GM19455 (cell line): ENCODE data around the gene NGDN.
"Not testable (repeated sequence)": the region's sequence is repeated elsewhere in the genome, so short reads cannot be mapped to it uniquely, and the experiment has no call there.

ENCODE experiments used
- ATAC-seq: cut with Tn5 transposase; IDR thresholded peaks from one replicate; pipeline ENCODE4 v1.9.1; 2021; ENCODE audit not compliant: unreplicated experiment

NGDN gene

DNA sequence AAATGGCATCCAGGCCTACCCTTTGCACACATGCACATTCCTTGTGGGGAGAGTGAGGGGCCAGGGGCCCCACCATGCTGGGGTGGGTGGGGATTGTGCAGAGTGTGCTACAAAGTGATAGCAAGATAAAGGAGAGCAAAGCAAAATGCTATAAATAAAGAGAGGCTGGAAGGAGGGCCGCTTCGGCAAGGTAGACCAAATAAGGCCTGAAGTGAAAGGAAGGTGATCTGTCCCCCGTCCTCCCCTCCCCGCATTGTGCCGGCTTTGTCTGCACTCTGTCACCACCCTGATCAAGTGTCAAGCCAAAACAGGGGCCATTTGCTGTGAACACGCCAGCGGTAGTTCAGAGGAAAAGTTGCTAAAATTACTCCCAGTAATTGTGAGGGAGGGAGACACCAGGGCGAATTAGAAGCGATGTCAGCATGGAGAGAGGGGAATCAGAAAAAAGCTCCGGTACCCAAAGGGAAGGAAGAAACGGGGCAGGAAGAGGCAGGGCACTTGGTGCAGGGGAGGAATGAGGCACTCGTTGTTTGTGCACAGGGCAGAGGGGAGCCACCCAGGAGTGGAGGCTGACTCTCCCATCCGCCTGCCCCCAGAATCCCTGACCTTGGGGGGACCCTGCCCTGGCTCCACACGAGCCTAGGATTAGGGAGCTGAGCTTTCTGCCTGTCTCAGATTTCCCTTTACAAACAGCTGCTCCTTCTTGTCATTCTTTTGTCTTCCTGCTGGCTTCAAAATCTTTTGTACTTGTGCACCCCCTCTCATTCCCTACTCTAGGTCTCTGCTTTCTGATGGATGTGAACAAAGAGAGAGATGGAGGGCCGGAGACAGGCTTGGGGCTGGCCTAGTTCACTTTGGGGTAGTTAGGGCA lies 31.2 kb upstream of the NGDN start:
- no peak for ATAC-seq

DNA sequence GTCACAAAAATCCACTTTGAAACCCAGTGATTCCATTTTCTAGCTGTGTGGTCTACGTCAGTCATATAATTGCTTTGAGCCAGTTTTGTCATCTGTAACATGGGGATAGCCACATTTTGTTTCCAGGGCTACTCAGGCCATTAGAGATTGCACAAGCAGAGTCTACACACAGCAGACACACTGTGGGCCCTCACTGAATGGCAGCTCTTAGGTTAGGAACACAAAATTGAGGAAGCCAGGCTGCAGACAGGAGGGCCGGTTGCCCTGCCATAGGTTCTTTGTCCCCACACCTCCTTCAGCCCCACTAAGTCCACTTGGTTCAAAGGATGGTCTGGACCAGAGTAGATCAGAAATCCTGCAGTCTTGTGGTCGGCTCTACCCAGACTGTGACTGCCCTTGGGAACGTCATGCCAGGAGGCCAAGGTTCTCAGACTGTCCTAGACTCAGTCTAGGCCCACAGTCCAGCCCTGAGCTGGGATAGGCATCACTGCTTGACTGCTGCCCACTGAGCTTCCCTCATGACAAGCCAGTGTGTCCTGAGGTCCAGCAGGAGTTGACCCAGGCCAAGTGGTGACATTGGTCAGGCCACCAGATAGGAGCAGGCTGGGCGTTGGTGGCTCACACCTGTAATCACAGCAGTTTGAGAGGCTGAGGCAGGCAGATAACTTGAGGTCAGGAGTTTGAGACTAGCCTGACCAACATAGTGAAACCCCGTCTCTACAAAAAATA lies 30.2 kb upstream of the NGDN start:
- ATAC-seq: no peak

DNA sequence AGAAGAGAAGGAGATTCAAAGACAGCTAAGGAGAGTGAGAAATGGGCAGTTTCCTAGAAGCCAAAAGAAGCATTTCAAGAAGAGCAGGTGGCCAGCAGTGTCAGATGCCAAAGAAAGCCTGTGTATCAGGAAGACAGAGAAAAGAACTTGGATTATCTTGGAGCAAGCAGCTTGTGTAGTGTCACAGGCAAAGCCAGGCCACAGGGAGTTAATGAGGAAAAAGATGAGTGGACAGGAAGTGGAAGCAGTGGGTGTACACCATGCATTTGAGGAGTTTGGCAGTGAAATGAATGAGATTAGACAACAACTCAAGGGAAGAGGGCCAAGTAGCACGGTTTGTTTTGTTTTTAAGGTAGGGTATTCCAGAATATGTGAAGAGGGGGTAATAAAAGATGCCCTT lies 28.4 kb upstream of the NGDN start:
- ATAC-seq: no peak

DNA sequence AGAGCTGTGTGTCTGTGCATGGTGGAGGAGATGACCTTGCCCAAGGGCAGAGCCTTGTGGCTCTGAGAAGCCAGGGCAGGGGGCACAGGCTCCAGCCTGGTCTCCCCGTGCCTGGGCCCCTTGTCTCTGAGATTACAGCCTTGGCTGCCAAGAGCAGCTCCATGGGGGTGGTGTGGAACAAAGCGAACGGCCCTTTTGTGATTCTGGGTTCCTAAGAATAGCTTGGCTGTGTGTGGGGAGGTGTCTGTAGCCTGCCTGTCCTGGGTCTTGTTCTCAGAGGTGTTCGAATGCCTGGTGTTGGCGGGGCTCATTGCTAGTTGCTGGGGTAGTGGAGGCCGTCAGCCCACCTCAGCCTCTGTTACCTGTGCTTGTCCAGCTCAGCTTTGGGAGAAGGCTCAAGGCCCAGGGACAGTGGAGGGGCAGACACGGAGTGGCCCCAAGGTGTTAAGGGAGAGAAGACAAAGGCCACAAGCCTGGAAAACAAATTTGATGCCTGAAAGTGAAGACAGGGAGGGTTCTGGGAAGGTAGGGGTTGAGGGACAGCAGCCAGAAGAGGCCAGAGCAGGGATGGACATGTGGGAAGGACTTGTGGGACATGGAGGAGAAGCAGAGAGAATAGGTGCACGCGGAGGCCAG lies 26.7 kb upstream of the NGDN start:
- ATAC-seq: no peak

DNA sequence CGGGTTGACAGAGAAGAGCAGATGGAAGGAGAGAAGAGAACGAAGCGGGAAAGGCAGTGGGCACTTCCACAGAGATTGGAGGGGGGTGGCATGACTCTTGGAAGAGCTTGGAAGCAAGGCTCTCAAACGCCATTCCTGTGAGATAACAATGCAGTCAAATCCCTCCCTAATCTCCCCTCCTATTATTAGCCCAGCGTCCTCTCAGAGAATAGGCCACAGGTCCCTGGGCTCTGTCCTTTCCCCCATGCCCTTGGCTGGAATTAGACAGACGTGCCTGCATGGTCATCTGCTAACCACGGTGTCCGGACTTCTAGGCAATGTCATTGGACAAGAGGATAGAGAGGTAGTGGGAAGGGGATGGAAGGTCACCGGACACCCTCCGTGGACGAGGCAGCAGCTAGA lies 26.1 kb upstream of the NGDN start:
- ATAC-seq: no peak

DNA sequence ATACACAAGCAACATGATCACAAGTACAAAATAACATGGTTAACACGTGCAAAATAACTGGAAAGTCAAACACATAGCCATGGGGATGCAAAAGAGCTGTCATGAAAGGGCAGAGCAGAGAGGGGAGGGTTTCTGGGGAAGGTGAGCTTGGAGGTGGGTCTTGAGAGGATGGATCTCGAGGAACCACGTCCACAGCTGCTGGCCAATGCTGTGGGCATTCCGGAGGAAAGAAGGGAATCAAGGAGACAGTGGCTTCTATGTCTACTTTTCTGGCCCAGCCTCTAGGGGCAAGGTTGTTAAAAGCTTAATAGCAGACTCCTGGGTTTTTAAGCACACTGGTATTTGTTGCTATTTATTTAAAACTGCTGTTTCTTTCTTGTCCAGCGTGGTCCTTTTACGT lies 25.6 kb upstream of the NGDN start:
- ATAC-seq: no peak

DNA sequence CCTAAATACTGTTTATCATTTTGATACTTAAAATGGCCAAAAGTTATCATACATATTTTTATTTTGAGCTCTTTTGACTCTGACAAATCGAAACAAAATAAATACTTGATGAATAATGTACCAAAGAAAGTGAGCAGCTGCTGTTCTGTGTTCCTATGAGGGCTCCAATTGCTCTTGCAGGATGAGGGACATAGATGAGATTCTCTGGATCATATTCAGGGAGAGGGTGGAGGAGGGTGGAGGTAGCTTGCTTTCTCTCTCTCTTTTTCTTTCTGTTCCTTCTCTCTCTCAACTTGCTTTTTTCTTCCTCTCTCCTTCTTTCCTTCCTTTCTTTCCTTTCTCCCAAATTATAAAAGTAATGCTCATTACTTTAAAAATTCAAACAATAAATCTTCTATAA lies 25.2 kb upstream of the NGDN start:
- no peak for ATAC-seq

DNA sequence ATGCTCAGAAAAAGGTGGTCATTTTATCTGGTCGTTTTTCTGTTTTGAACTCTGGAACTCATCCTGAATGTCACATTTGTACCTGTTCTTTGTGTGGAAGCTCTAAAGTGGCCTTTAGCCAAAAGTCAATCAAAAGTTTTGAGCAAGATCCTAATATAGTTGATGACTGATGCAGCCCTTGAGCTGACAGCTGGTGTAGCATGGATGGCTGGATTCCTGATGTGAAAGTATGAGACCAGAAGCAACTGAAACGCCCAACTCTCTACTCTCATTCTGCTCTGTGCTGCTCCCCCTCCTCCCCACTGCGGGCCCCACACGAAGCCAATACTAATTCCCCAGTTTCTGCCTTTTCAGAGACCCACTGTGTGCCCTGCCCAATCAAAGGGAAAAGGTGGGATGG lies 23.7 kb upstream of the NGDN start:
- no peak for ATAC-seq

DNA sequence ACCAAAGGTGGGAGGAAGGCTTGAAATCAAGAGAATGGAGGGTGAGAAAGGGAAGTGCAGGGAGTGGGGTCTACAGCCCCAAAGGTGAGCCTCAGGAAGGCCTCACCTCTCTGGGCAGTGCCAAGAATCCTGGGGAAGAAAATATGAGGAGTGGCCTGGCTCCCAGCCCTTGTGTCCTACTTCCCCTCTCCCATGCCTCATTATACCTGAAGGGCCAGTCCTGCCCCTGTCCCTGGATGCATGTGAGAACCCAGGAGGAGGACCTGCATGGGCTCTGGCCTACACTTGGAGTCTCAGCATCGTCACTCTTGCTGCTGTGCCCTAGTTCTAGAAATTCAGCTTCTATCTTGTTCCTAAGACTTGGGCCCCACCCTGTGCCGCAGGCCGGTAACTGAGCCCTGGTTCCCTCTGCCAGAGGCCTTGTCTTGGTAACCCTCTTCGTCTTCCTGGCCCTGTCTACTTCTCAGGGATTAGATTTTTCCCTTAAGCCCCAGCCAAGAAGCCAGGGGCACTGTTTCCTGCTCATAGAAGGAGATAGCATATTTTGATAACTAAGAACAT lies 23.1 kb upstream of the NGDN start:
- ATAC-seq: no peak

DNA sequence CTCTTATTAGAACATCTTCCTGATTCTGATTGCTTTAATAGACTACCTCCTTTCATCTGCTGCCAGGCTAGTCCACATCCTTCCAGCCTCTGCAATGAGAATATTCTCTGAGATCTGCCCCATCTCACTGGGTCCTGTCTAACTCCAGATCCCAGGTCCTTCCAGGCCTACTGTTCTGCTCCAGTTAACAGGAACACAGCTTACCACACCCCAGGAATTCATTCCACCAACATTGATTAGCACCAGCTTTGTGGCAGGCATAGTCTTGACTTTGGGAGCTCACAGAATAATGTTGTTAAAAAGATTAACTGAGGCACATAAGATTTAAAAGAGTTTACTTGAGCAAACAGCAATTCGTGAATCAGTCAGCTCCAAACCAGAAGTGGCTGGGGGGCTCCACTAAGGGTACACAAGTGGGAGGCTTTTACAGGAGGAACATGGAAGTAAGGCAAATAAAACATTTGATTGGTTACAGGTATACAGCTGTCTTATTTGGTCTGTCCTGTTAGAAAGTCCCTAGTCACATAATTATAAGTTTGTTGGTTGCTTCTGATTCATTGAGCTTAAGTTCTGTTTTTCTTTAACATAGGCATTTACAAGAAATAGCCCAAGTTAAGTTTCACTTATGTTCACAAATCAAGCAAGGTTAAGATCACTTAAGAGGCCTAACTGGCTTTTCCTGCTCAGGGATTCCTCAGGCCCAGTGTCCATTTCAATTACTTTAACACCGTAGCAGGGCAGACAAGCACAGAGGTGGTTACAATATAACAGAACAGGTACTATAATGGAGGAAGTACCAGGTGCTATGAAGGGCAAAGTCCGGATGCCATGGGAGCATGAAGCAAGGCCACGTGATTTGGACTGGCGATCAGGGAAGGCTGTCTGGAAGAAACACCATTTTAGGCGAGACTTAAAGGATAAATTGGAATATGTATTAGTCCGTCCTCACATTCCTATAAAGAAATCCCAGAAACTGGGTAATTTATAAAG lies 21.8 kb upstream of the NGDN start:
- ATAC-seq: no peak

DNA sequence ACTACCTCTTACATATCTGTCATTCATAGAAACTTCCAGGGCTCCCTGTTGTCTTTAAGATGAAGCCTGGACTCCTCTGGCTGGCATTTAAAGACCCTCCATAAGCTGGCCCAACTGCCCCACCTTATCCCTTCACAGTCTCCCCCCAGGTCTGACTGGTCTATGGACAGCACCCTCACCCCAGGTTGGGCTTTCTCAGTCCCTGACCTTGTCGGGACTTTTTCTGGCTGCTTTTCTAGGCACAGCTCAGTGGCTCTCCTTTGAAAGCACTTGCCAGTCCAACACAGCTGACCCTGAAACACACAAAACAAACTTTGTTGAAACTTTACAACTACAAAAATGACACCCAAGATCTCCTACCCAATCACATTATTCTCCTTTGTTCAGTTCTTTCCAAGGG lies 20.2 kb upstream of the NGDN start:
- ATAC-seq: no peak

DNA sequence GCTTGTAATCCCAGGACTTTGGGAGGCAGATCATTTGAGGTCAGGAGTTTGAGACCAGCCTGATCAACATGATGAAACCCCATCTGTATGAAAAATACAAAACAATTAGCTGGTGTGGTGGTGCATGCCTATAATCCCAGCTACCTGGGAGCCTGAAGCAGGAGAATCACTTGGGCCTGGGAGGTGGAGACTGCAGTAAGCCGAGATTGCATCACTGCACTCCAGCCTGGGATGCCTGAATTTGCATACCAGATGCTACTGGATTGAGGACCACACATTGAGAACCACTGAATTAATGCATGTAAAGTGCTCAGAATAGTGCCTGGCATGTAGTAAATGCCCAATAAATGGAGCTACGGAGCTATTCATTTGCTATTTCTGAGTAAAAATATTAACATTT lies 19.1 kb upstream of the NGDN start:
- ATAC-seq: no peak

DNA sequence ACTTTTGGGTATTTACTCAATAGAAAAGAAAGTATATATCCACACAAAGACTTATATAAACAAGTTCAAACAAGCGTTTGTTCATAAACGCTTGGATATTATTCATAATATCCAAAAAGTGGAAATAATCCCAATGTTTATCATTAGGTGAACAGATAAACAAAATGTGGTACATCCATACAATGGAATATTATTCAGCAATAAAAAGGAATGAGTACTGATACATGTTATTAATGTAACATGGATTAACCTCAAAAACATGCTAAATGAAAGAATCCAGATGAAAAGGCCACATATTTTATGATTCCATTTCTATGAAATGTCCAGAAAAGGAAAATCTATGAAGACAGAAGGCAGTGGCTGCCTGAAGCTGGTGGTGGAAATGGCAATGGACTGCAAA lies 17.3 kb upstream of the NGDN start:
- no peak for ATAC-seq

DNA sequence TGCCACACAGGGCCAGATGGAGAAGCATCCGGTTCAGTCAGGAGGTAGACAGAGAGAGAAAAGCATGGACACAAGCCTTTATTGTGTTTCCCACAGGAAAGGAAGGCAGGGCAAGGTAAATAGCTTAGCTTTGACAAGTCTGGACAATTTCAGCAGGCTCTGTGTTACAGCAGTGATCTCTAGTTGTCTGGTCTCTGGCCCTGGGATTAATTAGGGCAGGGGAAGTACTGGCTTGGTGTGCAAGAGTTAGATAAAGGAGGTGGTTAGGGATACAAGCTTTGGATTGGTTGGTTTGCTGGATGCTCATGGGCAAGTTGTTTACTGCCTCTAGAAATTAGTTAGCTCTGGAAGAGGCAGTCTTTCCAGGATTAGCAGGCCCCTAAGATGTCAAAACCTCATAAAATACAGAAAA lies 15.1 kb upstream of the NGDN start:
- ATAC-seq: no peak

DNA sequence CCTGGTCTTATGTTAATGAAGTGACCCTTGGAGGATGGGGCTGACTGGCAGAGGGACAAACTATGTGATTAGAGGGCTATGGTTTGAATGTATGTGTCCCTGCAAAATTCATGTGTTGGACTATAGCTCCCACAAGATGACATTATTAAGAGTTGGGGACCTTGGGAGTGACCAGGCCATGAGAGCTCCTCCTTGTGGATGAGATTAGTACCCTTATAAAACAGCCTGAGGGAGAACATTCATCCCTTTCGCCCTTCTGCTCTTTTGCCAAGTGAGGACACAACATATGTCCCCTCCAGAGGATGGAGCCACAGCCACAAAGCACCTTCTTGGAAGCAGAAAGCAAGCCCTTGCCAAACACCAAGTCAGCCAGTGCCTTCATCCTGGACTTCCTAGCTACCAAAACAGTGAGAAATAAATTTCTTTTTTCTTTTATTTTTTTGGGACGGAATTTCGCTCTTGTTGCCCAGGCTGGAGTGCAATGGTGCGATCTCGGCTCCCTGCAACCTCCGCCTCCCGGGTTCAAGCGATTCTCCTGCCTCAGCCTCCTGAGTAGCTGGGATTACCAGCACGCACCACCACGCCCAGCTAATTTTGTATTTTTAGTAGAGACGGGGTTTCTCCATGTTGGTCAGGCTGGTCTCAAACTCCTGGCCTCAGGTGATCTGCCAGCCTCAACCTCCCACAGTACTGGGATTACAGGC lies 12.5 kb upstream of the NGDN start:
- not testable (repeated sequence) for ATAC-seq

DNA sequence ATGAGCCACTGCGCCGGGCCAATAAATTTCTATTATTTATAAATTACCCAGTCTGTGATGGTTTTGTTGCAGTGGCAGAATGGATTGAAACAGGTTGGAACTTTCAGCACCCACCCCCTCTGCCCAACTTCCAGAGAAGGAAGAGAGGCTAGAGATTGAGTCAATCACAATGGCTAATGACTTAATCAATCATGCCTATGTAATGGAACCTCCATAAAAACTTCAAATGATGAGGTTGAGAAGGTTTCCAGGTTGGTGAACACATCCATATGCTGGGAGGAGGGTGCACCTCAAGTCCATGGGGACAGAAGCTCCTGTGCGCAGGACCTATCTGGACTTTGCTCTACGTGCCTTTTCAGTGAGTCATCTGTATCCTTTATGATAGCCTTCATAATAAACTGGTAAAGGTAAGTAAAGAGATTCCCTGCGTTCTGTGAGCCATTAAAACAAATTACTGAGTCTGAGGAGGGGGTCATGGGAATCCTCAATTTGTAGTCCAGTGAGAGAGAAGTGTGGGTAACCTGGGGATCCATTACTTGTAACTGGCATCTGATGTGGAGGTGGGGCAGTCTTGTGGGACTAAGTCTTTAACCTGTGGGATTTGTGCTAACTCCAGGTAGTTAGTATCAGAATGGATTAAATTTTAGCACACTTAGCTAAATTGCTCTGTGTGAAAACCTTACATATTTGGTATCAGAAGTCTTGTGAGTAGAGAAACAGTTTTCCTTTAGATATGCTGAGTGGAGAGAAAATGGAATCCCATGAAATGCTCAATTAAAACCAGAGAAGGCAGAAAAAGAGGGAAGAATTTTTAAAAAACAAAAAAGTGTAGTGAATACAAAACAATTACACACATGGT lies 11.7 kb upstream of the NGDN start:
- no peak for ATAC-seq

DNA sequence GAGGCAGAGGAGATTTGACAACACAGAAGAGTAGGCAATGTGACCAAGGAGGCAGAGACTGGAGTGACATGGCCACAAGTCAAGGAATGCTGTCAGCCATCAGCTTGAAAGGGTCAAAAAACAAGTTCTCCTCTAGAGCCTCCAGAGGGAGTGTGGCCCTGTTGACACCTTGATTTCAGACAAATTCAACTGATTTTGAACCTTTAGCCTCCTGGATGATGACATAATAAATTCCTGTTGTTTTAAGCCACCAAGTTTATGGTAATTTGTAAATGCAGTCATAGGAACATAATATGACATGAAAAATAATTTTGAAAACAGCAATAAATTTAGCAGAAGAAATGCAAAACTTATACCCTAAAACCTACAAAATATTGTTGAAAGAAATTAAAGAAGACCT lies 8.5 kb upstream of the NGDN start:
- no peak for ATAC-seq

DNA sequence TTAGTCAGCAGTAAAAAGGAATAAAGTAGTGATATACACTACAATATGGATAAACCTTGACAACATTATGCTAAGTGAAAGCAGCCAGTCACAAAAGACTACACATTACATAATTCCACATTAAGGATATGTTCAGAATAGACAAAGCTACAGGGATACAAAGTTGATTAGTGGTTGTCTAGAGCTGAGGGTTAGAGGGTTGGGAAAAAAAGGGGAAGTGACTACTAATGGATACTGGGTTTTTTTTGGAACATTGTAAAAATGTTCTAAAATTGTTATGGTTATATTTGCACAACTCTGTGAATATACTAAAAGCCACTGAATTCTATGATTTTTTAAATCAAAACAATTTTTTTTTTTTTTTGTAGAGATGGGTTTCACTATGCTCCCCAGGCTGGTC lies 4.8 kb upstream of the NGDN start:
- ATAC-seq: no peak

DNA sequence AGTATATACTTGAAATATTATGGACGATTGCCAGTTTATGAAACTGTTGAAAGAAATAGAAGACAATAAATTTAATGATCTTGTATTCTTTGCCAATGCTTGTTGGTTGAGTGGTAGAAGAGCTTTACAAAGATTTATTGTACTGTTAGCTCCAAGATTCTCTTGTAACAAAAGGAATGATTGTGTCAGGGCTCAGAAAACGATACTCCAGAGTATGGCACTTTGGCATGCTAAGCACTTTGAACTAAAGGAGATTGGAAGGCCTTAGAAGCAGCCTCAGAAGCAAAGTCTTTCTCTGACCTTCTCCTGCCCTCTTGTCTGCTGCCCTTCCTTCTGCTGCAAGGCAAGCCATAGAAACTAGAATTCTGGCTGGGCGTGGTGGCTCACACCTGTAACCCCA lies 4.2 kb upstream of the NGDN start:
- ATAC-seq: no peak
